DND-41 (cell line): ENCODE results near the gene IGSF11.

ENCODE experiments used
- ATAC-seq: fragments of 200-7000 bp; cut with Tn5 transposase; 3 replicates; pipeline ENCODE4 v1.9.1; 2021; ENCODE audit warnings: low read depth; ENCODE audit not compliant: insufficient read depth
- DNase-seq: peaks from one replicate; pipeline ENCODE4 v3.0.0-alpha.2; 2020
- H2AFZ ChIP-seq: 2 replicates; pipeline ENCODE4 v1.6.0; 2012; ENCODE audit warnings: low read depth, low read length
- H3K27ac ChIP-seq: 2 replicates; pipeline ENCODE4 v1.5.1; 2012; ENCODE audit warnings: low read length, inconsistent platforms
- H3K27me3 ChIP-seq: fragments of 200-600 bp; sonication (generic); 2 replicates; pipeline ENCODE4 v1.6.0; 2012; ENCODE audit warnings: low read length, mild to moderate bottlenecking, inconsistent platforms; ENCODE audit not compliant: insufficient read depth, poor library complexity
- H3K36me3 ChIP-seq: 2 replicates; pipeline ENCODE4 v1.5.1; 2012; ENCODE audit warnings: low read length, inconsistent platforms; ENCODE audit not compliant: insufficient read depth
- H3K4me1 ChIP-seq: 2 replicates; pipeline ENCODE4 v1.5.1; 2012; ENCODE audit warnings: mild to moderate bottlenecking, low read length; ENCODE audit not compliant: insufficient read depth
- H3K4me2 ChIP-seq: 2 replicates; pipeline ENCODE4 v1.6.0; 2012; ENCODE audit warnings: mild to moderate bottlenecking, moderate library complexity, low read length, inconsistent platforms; ENCODE audit not compliant: insufficient read depth
- H3K4me3 ChIP-seq, 2 experiments: fragments of 200-600 bp in 1 of 2; shearing (Covaris generic) in 1 of 2; 2 replicates each; pipeline ENCODE4 v1.5.1; 2012 to 2016; ENCODE audit warnings: inconsistent platforms in 2 of 2, low read length in 2 of 2, mild to moderate bottlenecking in 2 of 2, low read depth in 1 of 2, moderate library complexity in 1 of 2
- H3K79me2 ChIP-seq: 2 replicates; pipeline ENCODE4 v1.6.0; 2012; ENCODE audit warnings: low read length, inconsistent platforms; ENCODE audit not compliant: insufficient read depth
- H3K9ac ChIP-seq: 2 replicates; pipeline ENCODE4 v1.6.0; 2012; ENCODE audit warnings: low read depth, mild to moderate bottlenecking, inconsistent platforms, low read length, moderate library complexity
- H3K9me3 ChIP-seq: 2 replicates; pipeline ENCODE4 v1.5.1; 2012; ENCODE audit warnings: low read length, moderate library complexity, mild to moderate bottlenecking, inconsistent platforms; ENCODE audit not compliant: insufficient read depth, severe bottlenecking
- H4K20me1 ChIP-seq: 2 replicates; pipeline ENCODE4 v1.6.0; 2012; ENCODE audit warnings: low read length; ENCODE audit not compliant: insufficient read depth
- EZH2 ChIP-seq: IDR thresholded peaks from 3 replicates; pipeline ENCODE4 v1.6.1; 2012; ENCODE audit warnings: borderline replicate concordance, low read depth, mild to moderate bottlenecking, moderate library complexity, low read length, inconsistent platforms; ENCODE audit not compliant: severe bottlenecking
- TF ChIP-seq, protein P1 (sequence below): IDR thresholded peaks from 2 replicates; pipeline ENCODE4 v1.5.1; 2012; ENCODE audit warnings: borderline replicate concordance, low read length, moderate library complexity, mild to moderate bottlenecking; ENCODE audit not compliant: poor library complexity, severe bottlenecking; ENCODE audit errors: extremely low read depth

IGSF11 gene

DNA sequence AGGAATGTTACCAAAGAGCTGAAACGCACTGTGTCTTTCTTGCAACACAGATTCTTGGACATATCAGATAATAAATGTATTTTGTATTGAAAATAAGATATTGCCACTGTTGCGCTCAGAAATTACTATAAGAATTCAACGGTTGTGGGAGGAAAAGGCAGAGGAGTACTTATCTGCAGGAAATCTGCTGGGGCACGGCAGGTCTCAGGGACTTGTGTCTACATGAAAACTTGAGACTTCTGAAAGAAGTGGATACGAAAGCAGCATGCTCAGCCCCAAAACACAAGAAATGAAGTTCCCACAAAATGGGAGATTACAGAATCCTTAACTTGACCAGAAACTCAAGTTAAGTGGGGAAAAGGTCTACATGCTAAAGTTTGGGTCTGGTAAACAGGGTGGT, 86.5 kb downstream of the IGSF11 start:
- H3K9me3 ChIP-seq, result no peaks in the 10 kb centered on the region
- no peak overlapping the region for H3K27ac ChIP-seq
- no peak overlapping the region for H3K4me3 ChIP-seq
- H3K79me2 ChIP-seq, result no peaks in the 10 kb centered on the region
- DNase-seq, result no peak
- H3K9ac ChIP-seq, result no peak overlapping the region
- H3K36me3 ChIP-seq, result no peaks in the 10 kb centered on the region
- no peak overlapping the region for H2AFZ ChIP-seq
- no peak for ATAC-seq
- H3K4me1 ChIP-seq, result no peaks in the 10 kb centered on the region
- no peak for TF ChIP-seq EZH2
- TF ChIP-seq, protein P1, sequence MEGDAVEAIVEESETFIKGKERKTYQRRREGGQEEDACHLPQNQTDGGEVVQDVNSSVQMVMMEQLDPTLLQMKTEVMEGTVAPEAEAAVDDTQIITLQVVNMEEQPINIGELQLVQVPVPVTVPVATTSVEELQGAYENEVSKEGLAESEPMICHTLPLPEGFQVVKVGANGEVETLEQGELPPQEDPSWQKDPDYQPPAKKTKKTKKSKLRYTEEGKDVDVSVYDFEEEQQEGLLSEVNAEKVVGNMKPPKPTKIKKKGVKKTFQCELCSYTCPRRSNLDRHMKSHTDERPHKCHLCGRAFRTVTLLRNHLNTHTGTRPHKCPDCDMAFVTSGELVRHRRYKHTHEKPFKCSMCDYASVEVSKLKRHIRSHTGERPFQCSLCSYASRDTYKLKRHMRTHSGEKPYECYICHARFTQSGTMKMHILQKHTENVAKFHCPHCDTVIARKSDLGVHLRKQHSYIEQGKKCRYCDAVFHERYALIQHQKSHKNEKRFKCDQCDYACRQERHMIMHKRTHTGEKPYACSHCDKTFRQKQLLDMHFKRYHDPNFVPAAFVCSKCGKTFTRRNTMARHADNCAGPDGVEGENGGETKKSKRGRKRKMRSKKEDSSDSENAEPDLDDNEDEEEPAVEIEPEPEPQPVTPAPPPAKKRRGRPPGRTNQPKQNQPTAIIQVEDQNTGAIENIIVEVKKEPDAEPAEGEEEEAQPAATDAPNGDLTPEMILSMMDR, result no peak
- H3K27me3 ChIP-seq, result no peaks in the 10 kb centered on the region
- no peaks in the 10 kb centered on the region for H4K20me1 ChIP-seq
- no peak overlapping the region for H3K4me2 ChIP-seq

DNA sequence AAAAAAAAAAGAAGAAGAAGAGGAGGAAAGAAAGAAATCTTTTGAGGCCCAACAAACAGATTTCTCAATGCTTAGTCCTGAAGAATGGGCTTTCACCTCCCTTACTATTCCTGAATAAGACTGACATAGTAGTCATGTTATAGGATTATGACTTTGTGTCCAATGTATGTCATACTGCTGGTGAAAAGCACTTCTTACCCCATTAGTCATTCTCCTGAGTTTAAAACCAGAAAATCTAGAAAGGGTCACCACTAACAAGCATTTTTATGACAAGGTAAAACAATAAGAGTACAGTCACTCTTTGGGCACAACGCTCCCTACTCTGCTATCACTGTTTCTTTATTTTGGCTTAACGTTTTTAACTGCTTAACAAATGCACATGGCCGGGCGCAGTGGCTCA, 88.2 kb downstream of the IGSF11 start:
- no peaks in the 10 kb centered on the region for H4K20me1 ChIP-seq
- no peaks in the 10 kb centered on the region for H3K4me1 ChIP-seq
- H3K27ac ChIP-seq, result no peak overlapping the region
- no peaks in the 10 kb centered on the region for H3K27me3 ChIP-seq
- no peak overlapping the region for H3K4me2 ChIP-seq
- TF ChIP-seq, protein P1, result no peak
- TF ChIP-seq EZH2, result no peak
- no peak overlapping the region for H2AFZ ChIP-seq
- no peak overlapping the region for H3K9ac ChIP-seq
- no peak for DNase-seq
- H3K9me3 ChIP-seq, result no peaks in the 10 kb centered on the region
- ATAC-seq, result no peak
- no peak overlapping the region for H3K4me3 ChIP-seq
- no peaks in the 10 kb centered on the region for H3K36me3 ChIP-seq
- no peaks in the 10 kb centered on the region for H3K79me2 ChIP-seq

DNA sequence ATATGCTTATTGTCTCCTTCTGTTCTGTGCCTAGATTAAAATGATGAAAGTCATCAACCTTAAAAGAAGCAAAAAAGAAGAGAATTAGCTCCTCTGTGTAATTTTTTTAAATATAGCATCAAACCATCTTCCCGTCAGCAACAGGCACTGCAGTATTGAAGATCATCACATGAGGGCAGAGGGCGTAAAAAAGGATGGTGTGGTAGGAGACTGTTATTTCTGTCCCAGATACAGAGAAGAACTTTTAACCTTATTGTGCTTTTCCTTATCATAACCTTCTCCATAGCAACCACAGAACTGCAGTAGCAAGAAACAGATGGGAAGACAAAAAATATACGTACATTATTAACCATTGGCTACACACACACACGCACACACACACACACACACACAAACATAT, 88.8 kb downstream of the IGSF11 start:
- no peaks in the 10 kb centered on the region for H3K4me1 ChIP-seq
- no peaks in the 10 kb centered on the region for H3K36me3 ChIP-seq
- no peak for TF ChIP-seq EZH2
- TF ChIP-seq, protein P1, result no peak
- no peaks in the 10 kb centered on the region for H4K20me1 ChIP-seq
- no peak overlapping the region for H3K9ac ChIP-seq
- no peak overlapping the region for H2AFZ ChIP-seq
- no peaks in the 10 kb centered on the region for H3K27me3 ChIP-seq
- no peak overlapping the region for H3K4me2 ChIP-seq
- H3K79me2 ChIP-seq, result no peaks in the 10 kb centered on the region
- H3K4me3 ChIP-seq, result no peak overlapping the region
- ATAC-seq (no peak), DNase-seq (no peak)
- no peak overlapping the region for H3K27ac ChIP-seq
- H3K9me3 ChIP-seq, result no peaks in the 10 kb centered on the region

DNA sequence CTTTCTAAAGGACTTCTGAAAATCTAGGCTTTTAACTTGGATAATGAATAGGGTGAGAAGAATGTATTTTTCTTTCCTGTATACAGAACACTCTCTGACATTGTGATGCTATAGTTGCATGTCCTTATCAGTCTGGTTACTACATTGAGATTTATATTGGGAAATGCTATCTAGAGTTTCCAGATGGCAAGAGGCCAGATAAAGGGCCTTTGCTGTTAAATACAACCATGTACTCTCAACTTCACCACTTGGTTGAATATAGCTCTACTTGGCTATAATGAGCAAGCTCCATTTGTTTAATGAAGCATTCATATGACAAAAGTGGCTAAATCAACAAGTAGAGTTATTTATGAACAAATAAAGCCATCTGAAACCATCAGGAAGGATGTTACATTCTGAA, 91.0 kb downstream of the IGSF11 start:
- Histone ChIP-seq H3K36me3 (no peaks in the 10 kb centered on the region), H3K4me2 (no peak overlapping the region), H3K4me1 (no peaks in the 10 kb centered on the region), H2AFZ (no peak overlapping the region), H3K27ac (no peak overlapping the region), H4K20me1 (no peaks in the 10 kb centered on the region), H3K27me3 (no peaks in the 10 kb centered on the region), H3K4me3 (no peak overlapping the region), H3K79me2 (no peaks in the 10 kb centered on the region), H3K9ac (no peak overlapping the region), H3K9me3 (no peaks in the 10 kb centered on the region)
- ATAC-seq (no peak), DNase-seq (no peak)
- TF ChIP-seq, protein P1, result no peak
- TF ChIP-seq EZH2, result no peak
